Activated gamma-delta T cell (primary cell): Measurements from ENCODE around the gene OOEP.

Experiments
- DNase-seq: peaks from one replicate; lab custom pipeline; 2025; lab: John Stamatoyannopoulos, UW

The OOEP gene

GRCh38 chr6:73364549-73364948 is 5.1 kb downstream of the OOEP start:
- no peak for DNase-seq

DNA sequence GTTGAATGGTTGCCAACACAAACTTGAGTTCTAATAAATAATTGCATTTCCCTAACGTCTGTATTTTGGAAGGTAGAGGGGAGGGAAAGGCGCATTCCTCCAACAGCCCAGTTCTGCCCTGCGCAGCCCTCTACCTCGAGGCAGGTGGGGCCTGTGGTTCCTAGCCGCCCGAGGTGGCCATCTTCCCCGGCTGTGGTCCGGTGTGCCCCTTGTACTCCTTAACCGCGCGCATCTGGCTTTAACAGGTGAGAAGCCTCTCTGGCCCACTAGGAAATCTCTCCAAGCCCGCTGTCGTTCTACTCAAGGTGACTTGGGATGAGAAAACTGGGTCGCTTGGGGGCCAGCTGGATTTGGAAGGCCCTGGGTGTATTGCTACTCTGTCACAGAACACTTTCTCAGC is 5.6 kb downstream of the OOEP start:
- DNase-seq: no peak

DNA sequence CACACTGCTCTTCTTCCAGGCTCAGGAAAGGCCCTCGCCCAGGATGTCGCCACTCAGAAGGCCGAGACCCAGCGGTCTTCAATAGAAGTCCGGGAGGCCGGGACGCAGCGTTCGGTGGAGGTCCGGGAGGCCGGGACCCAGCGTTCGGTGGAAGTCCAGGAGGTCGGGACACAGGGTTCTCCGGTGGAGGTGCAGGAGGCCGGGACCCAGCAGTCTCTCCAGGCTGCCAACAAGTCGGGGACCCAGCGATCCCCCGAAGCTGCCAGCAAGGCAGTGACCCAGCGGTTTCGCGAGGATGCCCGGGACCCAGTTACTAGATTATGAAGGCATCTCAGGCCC is 6.2 kb downstream of the OOEP start:
- no peak for DNase-seq

DNA sequence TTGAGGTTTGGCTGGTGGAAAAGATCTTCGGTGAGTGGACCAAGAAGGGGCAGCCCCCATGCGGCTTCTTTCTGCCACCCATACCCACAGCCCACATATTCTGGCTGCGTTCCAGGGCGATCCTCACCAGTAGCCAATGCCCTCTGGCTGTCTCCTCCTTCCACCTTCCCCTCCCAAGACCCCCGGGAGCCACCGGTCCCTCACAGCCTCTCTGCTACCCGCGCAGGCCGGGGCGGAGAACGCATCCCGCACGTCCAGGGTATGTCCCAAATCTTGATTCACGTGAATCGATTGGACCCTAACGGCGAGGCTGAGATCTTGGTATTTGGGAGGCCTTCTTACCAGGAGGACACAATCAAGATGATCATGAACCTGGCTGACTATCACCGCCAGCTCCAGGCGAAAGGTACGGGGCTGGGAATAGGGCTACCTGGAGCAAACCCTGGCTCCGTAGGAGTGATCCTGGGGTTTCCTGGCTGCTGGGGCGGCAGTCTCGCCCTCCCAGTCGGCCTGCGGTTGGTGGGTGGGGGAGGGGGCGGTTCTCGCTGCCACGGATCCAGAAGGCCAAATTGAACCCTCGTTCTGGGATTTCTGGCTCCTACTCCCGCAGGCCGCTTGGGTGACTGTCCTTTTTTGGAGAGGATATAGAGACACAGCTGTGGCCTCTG is 6.7 kb downstream of the OOEP start:
- DNase-seq: no peak

DNA sequence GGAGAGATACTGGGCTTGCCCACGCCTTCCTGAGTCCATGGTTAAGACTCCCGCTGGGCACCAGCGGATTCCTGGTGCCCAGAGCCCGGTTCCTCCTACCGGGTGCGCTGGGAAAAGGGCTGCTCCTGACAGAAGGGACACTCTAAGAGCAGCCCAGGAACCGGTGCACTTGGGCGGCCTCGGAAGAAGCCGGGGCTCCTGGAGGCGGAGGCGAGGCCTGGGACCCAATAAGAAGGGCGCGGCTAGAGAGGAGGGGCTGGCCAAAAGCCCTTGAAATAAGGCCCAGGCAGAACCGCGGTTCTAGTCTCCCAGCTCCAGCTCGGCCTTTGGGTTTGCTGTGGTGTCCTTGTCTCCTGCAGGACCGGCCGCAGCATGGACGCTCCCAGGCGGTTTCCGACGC is 7.3 kb downstream of the OOEP start, which contains the start of gene KHDC3L:
TSS of gene KHDC3L (plus strand) at position 301 of the 400 bp plus-strand sequence. CDS start at position 373, 72 bp downstream.
- DNase-seq: no peak

- DNase-seq: peak; percentile 8
Observed at GRCh38 chr6:73353636-73354593, 15.8 kb downstream of the OOEP start, which contains the start of gene DPPA5. TSS of gene DPPA5 (minus strand) at chr6:73354276. CDS start at chr6:73354225, 51 bp downstream.

DNA sequence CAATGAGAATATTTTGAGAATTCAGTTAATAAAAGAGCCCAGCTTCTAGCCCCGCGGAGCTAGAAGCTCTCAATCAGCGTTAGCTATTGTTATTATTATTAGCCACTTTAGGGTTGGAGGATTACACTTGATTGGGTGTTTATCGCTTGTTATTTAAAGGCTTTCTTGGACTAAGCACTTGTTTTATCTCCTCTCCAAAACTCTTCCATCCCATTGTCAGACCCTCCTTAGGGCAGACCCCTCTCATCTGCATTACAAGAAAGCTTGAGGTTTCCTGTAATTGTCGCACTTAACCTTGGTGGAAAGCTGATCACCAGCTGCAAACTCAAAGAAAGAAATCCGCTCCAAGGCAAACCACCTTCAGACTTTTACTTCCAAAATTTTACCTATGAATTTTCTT is 20.4 kb downstream of the OOEP start:
- DNase-seq: no peak

DNA sequence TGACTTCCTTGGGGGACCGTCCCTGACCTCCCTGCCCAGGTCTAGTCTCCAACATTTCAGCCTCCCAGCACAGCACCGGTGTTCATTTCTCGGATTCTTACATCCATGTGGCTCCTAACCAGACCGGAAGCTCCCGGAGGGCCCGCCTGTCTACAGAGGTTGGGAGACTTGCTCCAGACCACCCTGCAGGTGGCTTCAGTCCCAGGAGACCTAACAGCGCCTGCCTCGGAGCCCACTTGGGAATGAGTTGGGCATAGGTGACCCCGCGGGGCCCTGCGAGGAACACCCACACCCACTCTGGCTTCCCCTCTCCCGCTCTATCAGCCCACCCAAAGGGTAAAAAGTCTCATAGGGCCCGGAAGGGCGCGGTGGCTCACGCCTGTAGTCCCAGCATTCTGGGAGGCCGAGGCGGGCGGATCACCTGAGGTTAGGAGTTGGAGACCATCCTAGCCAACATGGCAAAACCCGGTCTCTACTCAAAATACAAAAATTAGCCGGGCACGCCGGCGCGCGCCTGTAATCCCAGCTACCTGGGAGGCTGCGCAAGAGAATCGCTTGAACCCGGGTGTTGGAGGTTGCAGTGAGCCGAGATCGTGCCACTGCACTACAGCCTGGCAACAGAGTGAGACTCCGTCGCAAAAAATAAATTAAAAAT is 21.0 kb downstream of the OOEP start:
- DNase-seq: no peak

GRCh38 chr6:73343164-73343563 is 26.5 kb downstream of the OOEP start:
- DNase-seq: no peak

DNA sequence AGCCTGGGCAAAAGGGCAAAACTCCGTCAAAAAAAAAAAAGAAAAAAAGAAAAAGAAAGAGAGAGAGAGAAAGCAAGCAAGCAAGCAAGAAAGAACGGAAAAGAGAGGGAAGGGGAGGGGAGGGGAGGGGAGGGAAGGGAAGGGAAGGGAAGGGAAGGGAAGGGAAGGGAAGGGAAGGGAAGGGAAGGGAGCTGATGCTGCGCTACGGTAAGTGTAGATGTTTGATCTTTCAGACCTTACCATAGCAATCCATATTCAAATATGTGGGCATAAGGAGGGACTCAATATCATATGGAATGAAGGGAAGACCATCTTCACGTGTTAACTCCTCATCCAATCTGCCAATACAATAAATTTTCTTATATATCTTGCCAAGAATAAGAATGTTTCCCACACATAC is 27.5 kb downstream of the OOEP start:
- DNase-seq: no peak

DNA sequence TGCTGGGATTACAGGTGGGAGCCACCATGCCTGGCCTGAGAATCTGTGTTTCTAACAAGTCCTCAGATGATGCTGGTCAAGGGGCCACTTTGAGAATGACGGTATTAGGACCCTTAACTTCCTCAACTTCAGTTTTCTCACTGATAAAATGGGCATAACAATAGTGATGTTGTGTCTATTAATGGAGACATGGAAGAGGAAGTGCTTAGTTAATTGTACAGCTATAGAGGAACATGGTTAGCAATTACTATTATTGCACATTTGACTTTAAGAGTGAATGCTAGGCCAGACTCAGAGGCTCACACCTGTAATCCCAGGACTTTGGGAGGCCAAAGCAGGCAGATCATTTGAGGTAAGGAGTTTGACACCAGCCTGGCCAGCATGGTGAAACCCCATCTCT is 28.4 kb downstream of the OOEP start:
- no peak for DNase-seq

- no peak for DNase-seq
Observed at GRCh38 chr6:73340048-73340447, 29.6 kb downstream of the OOEP start.

DNA sequence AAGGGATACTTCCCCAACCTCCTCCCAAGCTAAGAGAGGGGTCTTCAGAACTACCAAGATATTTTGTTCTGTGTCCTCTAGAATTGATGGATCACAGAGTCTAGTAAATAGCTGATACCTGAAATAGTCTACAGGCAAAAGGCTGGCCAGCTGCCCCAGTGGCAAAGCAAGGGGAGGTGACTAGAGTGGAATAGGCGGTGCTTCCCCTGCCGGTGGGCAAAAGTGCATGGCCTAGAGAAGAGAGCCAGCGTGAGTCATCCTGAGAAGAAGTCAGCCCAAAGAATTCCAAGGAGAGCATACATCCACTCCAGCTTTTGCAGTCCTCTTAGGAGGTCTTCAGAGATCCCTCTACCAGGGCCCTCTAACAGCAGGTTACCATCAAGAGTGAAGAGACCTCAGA is 30.4 kb downstream of the OOEP start:
- no peak for DNase-seq

GRCh38 chr6:73329201-73329600 is 40.5 kb downstream of the OOEP start:
- DNase-seq: no peak

DNA sequence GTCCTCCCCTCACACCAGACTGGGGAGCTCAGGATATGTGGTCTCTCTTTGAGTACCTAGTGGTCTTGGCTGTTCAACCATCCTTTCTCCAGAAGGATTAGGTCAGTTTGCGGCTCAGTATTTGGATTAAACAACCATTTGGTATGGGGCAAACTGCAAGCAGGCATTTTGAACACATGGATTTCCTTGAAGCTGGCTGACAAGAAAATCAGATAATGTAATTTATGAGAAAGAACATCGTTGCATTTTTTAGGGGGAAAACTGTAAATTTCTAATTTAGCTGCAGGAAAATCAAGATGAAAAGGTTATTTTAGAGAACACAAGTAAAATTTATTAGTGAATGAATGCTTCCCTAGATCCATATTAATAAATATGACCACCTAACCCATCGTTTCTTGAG is 40.9 kb downstream of the OOEP start:
- DNase-seq: no peak

DNA sequence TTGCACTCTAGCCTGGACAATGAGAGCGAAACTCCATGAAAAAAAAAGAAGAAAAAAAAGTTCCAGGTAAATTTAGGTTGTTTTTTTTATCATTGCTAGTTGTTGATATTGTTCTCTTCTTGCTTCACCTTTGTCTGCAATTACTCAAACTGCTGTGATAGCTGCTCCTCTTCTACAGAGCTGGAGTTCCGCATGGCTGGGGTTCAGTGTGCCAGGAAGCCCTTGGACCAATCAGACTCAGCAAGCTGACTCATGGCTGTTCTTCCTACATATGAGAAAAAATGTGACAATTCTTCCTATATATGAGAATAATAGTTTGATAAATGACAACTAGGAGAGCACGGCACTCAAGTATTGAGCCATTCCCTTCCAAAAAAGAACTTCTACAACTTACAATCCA is 44.0 kb downstream of the OOEP start:
- DNase-seq: no peak

- DNase-seq: no peak
Observed at GRCh38 chr6:73323323-73323722, 46.4 kb downstream of the OOEP start.
